IMR-90 (cell line): ENCODE measurements around the gene GALNT9. TPM values are rescaled to one million over a fixed set of nuclear protein-coding genes. Genes with fewer than 3 reads are reported as not detected.
A peak's percentile ranks its signal among the peaks of the same experiment; 100 is the strongest.

Source experiments
- ATAC-seq: fragments of 200-7000 bp; cut with Tn5 transposase; 2 replicates; pipeline ENCODE4 v1.9.1; 2020; ENCODE audit warnings: low read depth, mild to moderate bottlenecking, moderate library complexity
- BruUV-seq: library from RNA; stranded (reverse); fragments of 400-500 nt; replicated peaks from 2 replicates; lab custom pipeline; 2021; lab: Mats Ljungman, UMichigan
- CTCF ChIA-PET: fragments of 300-600 bp; formaldehyde crosslinking; extraction: SDS; loops from one replicate; lab custom pipeline; 2021; ENCODE audit warnings: antibody characterized with exemption; lab: Yijun Ruan, JAX
- POLR2A ChIA-PET: fragments of 300-600 bp; sonication (Branson Sonifier 250); formaldehyde crosslinking; loops from one replicate; lab custom pipeline; 2022; ENCODE audit warnings: antibody characterized with exemption; ENCODE audit not compliant: unreplicated experiment; lab: Charles Lee
- DNase-seq: peaks from one replicate; pipeline ENCODE4 v3.0.0; 2013
- H2AFZ ChIP-seq: replicated peaks from 2 replicates; pipeline ENCODE3; 2013; ENCODE audit warnings: low read length, mild to moderate bottlenecking; ENCODE audit not compliant: poor library complexity
- H2AK5ac ChIP-seq: 2 replicates; pipeline ENCODE4 v1.6.1; 2013; ENCODE audit warnings: low read depth, low read length, inconsistent platforms
- H2AK9ac ChIP-seq: replicated peaks from 2 replicates; pipeline ENCODE3; 2013; ENCODE audit warnings: mild to moderate bottlenecking, low read depth, low read length, moderate library complexity; ENCODE audit not compliant: poor library complexity
- H2BK120ac ChIP-seq: 2 replicates; pipeline ENCODE4 v1.6.1; 2013; ENCODE audit warnings: low read depth, low read length, inconsistent platforms
- H2BK15ac ChIP-seq: 3 replicates; pipeline ENCODE4 v1.6.1; 2013; ENCODE audit warnings: low read depth, low read length, inconsistent platforms
- H2BK20ac ChIP-seq: 2 replicates; pipeline ENCODE4 v1.6.1; 2013; ENCODE audit warnings: low read depth, mild to moderate bottlenecking, inconsistent platforms, low read length, moderate library complexity
- H2BK5ac ChIP-seq: 2 replicates; pipeline ENCODE4 v1.6.1; 2013; ENCODE audit warnings: mild to moderate bottlenecking, low read depth, low read length, inconsistent platforms; ENCODE audit not compliant: poor library complexity, severe bottlenecking
- H3K14ac ChIP-seq: replicated peaks from 2 replicates; pipeline ENCODE4 v1.6.1; 2013; ENCODE audit warnings: low read depth, low read length, inconsistent platforms
- H3K18ac ChIP-seq: 2 replicates; pipeline ENCODE4 v1.6.1; 2013; ENCODE audit warnings: low read depth, low read length, control low read depth
- H3K23ac ChIP-seq: 2 replicates; pipeline ENCODE4 v1.6.1; 2013; ENCODE audit warnings: low read depth, low read length, inconsistent platforms
- H3K27ac ChIP-seq: 2 replicates; pipeline ENCODE4 v1.5.1; 2013; ENCODE audit warnings: mild to moderate bottlenecking, control low read depth, low read length; ENCODE audit not compliant: insufficient read depth
- H3K27me3 ChIP-seq: 2 replicates; pipeline ENCODE4 v1.6.1; 2013; ENCODE audit warnings: low read length; ENCODE audit not compliant: control insufficient read depth, insufficient read depth
- H3K36me3 ChIP-seq: 2 replicates; pipeline ENCODE4 v1.6.1; 2013; ENCODE audit warnings: low read length, mixed read lengths; ENCODE audit not compliant: control insufficient read depth, insufficient read depth
- H3K4ac ChIP-seq: 2 replicates; pipeline ENCODE4 v1.6.1; 2013; ENCODE audit warnings: low read depth, low read length, inconsistent platforms
- H3K4me1 ChIP-seq: 2 replicates; pipeline ENCODE4 v1.6.1; 2013; ENCODE audit warnings: low read length, mixed read lengths; ENCODE audit not compliant: control insufficient read depth, insufficient read depth
- H3K4me2 ChIP-seq: 2 replicates; pipeline ENCODE4 v1.6.1; 2013; ENCODE audit warnings: low read depth, mild to moderate bottlenecking, control low read depth, low read length, moderate library complexity
- H3K4me3 ChIP-seq: 2 replicates; pipeline ENCODE4 v1.5.1; 2013; ENCODE audit warnings: low read depth, mild to moderate bottlenecking, control low read depth, low read length, moderate library complexity; ENCODE audit not compliant: insufficient read depth
- H3K56ac ChIP-seq: 2 replicates; pipeline ENCODE4 v1.6.1; 2013; ENCODE audit warnings: low read length, inconsistent platforms; ENCODE audit not compliant: insufficient read depth; ENCODE audit errors: extremely low read depth
- H3K79me1 ChIP-seq, 2 experiments: 2 replicates each; pipeline ENCODE4 v1.6.1; 2013; ENCODE audit warnings: low read length in 2 of 2, inconsistent platforms in 1 of 2, low read depth in 1 of 2
- H3K9ac ChIP-seq: 2 replicates; pipeline ENCODE4 v1.6.1; 2013; ENCODE audit warnings: low read depth, low read length, control low read depth
- H3K9me1 ChIP-seq: 2 replicates; pipeline ENCODE4 v1.6.1; 2013; ENCODE audit warnings: low read length, inconsistent platforms; ENCODE audit not compliant: insufficient read depth
- H3K9me3 ChIP-seq: 2 replicates; pipeline ENCODE4 v1.6.1; 2013; ENCODE audit warnings: low read length; ENCODE audit not compliant: control insufficient read depth, insufficient read depth
- H4K20me1 ChIP-seq: 2 replicates; pipeline ENCODE4 v1.6.1; 2013; ENCODE audit warnings: low read length, inconsistent platforms; ENCODE audit not compliant: insufficient read depth
- H4K5ac ChIP-seq: 2 replicates; pipeline ENCODE4 v1.6.1; 2013; ENCODE audit warnings: mild to moderate bottlenecking, low read depth, low read length, control low read depth
- H4K8ac ChIP-seq, 2 experiments: 2 replicates each; pipeline ENCODE4 v1.6.1; 2013; ENCODE audit warnings: low read depth in 2 of 2, low read length in 2 of 2, control low read depth in 1 of 2, inconsistent platforms in 1 of 2
- H4K91ac ChIP-seq: 2 replicates; pipeline ENCODE4 v1.6.1; 2013; ENCODE audit warnings: low read depth, low read length, inconsistent platforms; ENCODE audit not compliant: insufficient read depth
- BHLHE40 ChIP-seq: fragments of 150-350 bp; IDR thresholded peaks from 2 replicates; pipeline ENCODE4 v1.6.1; 2016; ENCODE audit warnings: mild to moderate bottlenecking, low read depth, low read length
- CEBPB ChIP-seq: IDR thresholded peaks from 2 replicates; pipeline ENCODE4 v1.6.1; 2012; ENCODE audit warnings: low read depth, low read length, improper control_type of control experiment
- RFX5 ChIP-seq: IDR thresholded peaks from 2 replicates; pipeline ENCODE4 v1.8.0; 2012; ENCODE audit warnings: low read depth, mild to moderate bottlenecking, low read length, moderate library complexity
- WGBS, 2 experiments: methylation state at CpG; one replicate each; pipeline versions ENCODE4 v1.1.5 to v1.1.7; 2013; ENCODE audit warnings: missing lambda C conversion rate in 2 of 2; ENCODE audit not compliant: insufficient read length in 1 of 2; ENCODE audit errors: extremely low coverage in 2 of 2; 5-methylcytosine and 5-hydroxymethylcytosine counted together
- dilution Hi-C: fragments of 300-500 bp; cut with HindIII; formaldehyde crosslinking; loops from one replicate; pipeline ENCODE4 v1.14.3; 2018; ENCODE audit warnings: low sequenced_read_pairs; ENCODE audit not compliant: unreplicated experiment
- in situ Hi-C: fragments of 300-500 bp; cut with MboI; formaldehyde crosslinking; loops from 3 replicates; pipeline ENCODE4 v1.14.3; 2019; ENCODE audit warnings: low sequenced_read_pairs, inconsistent platforms, mixed read lengths
- intact Hi-C: fragments of 100-400 bp; cut with micrococcal nuclease; formaldehyde crosslinking; loops from 2 replicates; pipeline ENCODE4 v1.10.0; 2022
- polyA plus RNA-seq, 3 experiments: library from polyadenylated mRNA; depleted of rRNA; stranded (reverse); fragments of >200 nt; gene quantifications; 2 replicates each; pipeline ENCODE4 v1.2.3, GENCODE V29; 2012; ENCODE audit warnings: low replicate concordance in 1 of 3
- total RNA-seq: library from RNA; depleted of rRNA; stranded (reverse); fragments of >200 nt; gene quantifications from 2 replicates; pipeline ENCODE4 v1.2.3, GENCODE V29; 2012
- TF ChIP-seq, protein P1 (sequence below): fragments of 150-350 bp; IDR thresholded peaks from 2 replicates; pipeline ENCODE4 v1.6.1; 2017; ENCODE audit warnings: mild to moderate bottlenecking, antibody characterized with exemption, low read length, low read depth

The GALNT9 gene
- total and polyA plus RNA-seq, 2 of the 4 experiments (the other 2 are of a cell fraction): under 0.01 to 0.12 TPM

DNA sequence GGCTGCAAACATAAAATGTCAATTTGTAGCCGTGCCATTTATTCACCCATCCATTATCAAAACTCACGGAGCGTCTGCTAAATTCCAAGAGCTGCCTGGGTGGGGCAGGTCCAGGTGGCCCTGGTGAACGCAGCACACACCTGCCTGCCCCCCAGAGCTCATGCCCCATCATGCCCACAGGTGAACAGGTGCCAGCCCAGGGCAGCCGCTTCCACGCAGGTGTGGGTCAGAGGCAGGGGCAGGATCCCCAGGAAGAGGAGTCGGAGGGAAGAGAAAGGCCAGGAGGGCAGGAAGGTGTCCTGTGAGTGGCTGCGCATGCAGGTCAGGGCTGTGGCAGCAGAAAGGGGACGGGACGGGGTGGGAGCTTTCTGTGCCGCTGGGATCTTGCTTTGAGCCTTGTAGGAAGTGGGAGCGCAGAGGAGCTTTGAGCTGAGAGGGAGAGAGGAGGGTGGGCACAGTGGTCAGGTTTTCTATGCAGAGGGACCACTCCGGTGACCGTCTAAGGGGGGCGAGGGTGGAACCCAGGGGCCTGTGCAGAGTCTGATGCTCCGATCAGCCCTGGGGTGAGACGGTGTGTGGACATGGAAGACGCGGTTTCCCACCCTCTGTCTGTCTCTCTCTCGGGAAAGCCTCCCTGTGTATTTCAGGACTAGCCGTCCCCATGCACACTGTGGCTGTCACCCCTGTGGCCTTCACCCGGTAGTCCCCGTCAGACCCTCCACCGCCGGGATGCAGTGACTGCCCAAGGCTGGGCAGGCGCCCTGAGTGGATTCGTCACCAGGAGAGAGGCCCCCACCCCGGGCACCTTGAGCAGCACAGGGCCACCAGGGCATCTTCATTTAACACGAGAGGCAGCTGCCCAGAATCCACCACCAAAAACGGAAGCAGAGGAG, 26.7 kb downstream of the GALNT9 start:
- dilution Hi-C loops (no loop called here), in situ Hi-C loops (no loop called here), intact Hi-C loops (no loop called here)
- Histone ChIP-seq H2BK120ac (no peak overlapping the region), H3K27ac (no peak overlapping the region), H3K9ac (no peak overlapping the region), H3K4ac (no peak overlapping the region), H2AK9ac (no peak overlapping the region), H3K4me2 (no peak overlapping the region), H4K5ac (no peak overlapping the region), H2BK20ac (no peak overlapping the region), H4K91ac (no peak overlapping the region), H2BK15ac (no peak overlapping the region), H3K36me3 (no peaks in the 10 kb centered on the region), H3K27me3 (no peaks in the 10 kb centered on the region), H2BK5ac (no peak overlapping the region), H3K23ac (no peak overlapping the region), H2AFZ (peak overlapping the region; percentile 14), H3K18ac (no peak overlapping the region), H4K8ac (no peak overlapping the region), H3K9me1 (no peaks in the 10 kb centered on the region), H3K56ac (no peak overlapping the region), H3K4me1 (no peaks in the 10 kb centered on the region), H2AK5ac (no peak overlapping the region), H3K79me1 (no peaks in the 10 kb centered on the region), H4K20me1 (no peaks in the 10 kb centered on the region), H3K9me3 (peaks cover 3% of the 10 kb centered on the region; the same call in 1 of the 2 replicates), H3K4me3 (no peak overlapping the region), H3K14ac (no peak overlapping the region)
- BruUV-seq: no TSS peak
- no peak for DNase-seq
- ChIA-PET CTCF (no interaction called here), POLR2A (no interaction called here)
- WGBS, 2 experiments: 77% methylated on average over 15 of the region's 30 CpGs; no CpG with 5 or more reads in 1 of the 2 experiments
- ATAC-seq: no peak
- TF ChIP-seq RFX5: no peak
- TF ChIP-seq, protein P1, sequence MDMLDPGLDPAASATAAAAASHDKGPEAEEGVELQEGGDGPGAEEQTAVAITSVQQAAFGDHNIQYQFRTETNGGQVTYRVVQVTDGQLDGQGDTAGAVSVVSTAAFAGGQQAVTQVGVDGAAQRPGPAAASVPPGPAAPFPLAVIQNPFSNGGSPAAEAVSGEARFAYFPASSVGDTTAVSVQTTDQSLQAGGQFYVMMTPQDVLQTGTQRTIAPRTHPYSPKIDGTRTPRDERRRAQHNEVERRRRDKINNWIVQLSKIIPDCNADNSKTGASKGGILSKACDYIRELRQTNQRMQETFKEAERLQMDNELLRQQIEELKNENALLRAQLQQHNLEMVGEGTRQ: no peak
- TF ChIP-seq BHLHE40: no peak
- no peak for TF ChIP-seq CEBPB
